Measurements from ENCODE around the gene STPG2.
A peak's percentile ranks its signal among the peaks of the same experiment; 100 is the strongest.

STPG2 gene

GRCh38 chr4:97917115-97917514 lies 226.2 kb downstream of the STPG2 start:
- H3K27me3 ChIP-seq (ENCODE audit: control insufficient read depth in 1 of 2, insufficient read depth in 1 of 2, low read length in 2 of 2) = no peaks in the 10 kb centered on the region
- H3K23ac ChIP-seq (ENCODE audit: low read length in 2 of 2) = no peak overlapping the region
- H3K4me3 ChIP-seq (ENCODE audit: insufficient read depth in 1 of 2, low read depth in 1 of 2, low read length in 2 of 2) = no peak overlapping the region
- H2BK5ac ChIP-seq (ENCODE audit: low read depth, low read length, poor library complexity, severe bottlenecking) = no peak overlapping the region
- WGBS = 87% methylated on average over 11 of the region's 13 CpGs
- no peak overlapping the region for H3K4me2 ChIP-seq (ENCODE audit: low read length, poor library complexity, severe bottlenecking)
- H3K14ac ChIP-seq (ENCODE audit: low read length in 2 of 2) = no peak overlapping the region
- no peak overlapping the region for H3K27ac ChIP-seq (ENCODE audit: low read length, poor library complexity, severe bottlenecking)
- H3K36me3 ChIP-seq (ENCODE audit: control insufficient read depth in 1 of 2, insufficient read depth in 2 of 2, low read depth in 1 of 2, low read length in 2 of 2) = no peaks in the 10 kb centered on the region
- peaks cover 18% of the 10 kb centered on the region for H3K9me3 ChIP-seq (ENCODE audit: control insufficient read depth, low read length)
- no peak overlapping the region for H2AFZ ChIP-seq (ENCODE audit: low read depth, low read length)
- no peak overlapping the region for H2BK12ac ChIP-seq (ENCODE audit: low read length in 2 of 2)
- H3K18ac ChIP-seq (ENCODE audit: low read depth in 1 of 2, low read length in 2 of 2) = no peak overlapping the region
- H2BK120ac ChIP-seq (ENCODE audit: low read depth, low read length) = no peak overlapping the region
- no peak overlapping the region for H3K9ac ChIP-seq (ENCODE audit: low read length)
- H3K79me1 ChIP-seq (replicated peaks; ENCODE audit: low read length, poor library complexity, severe bottlenecking) = no peaks in the 10 kb centered on the region
- H4K8ac ChIP-seq (ENCODE audit: low read length) = no peak overlapping the region
- H4K91ac ChIP-seq (ENCODE audit: low read length) = no peak overlapping the region
- H2BK15ac ChIP-seq (ENCODE audit: low read depth, poor library complexity, severe bottlenecking) = no peak overlapping the region
- no peak overlapping the region for H3K4ac ChIP-seq (ENCODE audit: low read depth in 1 of 2, low read length in 2 of 2)
- no peaks in the 10 kb centered on the region for H3K4me1 ChIP-seq (ENCODE audit: control insufficient read depth, insufficient read depth, low read depth, low read length)
- DNase-seq = no peak
- H2AK5ac ChIP-seq (ENCODE audit: low read length, severe bottlenecking) = no peak overlapping the region

DNA sequence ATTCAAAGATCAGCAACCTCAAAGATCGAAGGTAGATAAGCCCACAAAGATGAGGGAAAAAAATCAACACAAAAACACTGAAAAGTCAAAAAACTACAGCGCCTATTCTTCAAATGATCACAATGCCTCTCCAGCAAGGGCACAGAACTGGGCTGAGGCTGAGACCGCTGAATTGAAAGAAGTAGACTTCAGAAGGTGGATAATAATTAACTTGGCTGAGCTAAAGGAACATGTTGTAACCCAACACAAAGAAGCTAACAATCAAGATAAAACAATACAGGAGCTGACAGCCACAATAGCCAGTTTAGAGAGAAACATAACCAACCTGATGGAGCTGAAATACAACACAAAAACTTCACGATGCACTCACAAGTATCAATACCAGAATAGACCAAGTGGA lies 231.1 kb downstream of the STPG2 start:
- Histone ChIP-seq H2AK5ac (ENCODE audit: low read length, severe bottlenecking) (no peak overlapping the region), H3K18ac (ENCODE audit: low read depth in 1 of 2, low read length in 2 of 2) (no peak overlapping the region), H3K27me3 (ENCODE audit: control insufficient read depth in 1 of 2, insufficient read depth in 1 of 2, low read length in 2 of 2) (no peaks in the 10 kb centered on the region), H3K9me3 (ENCODE audit: control insufficient read depth, low read length) (peaks cover 19% of the 10 kb centered on the region), H3K4me2 (ENCODE audit: low read length, poor library complexity, severe bottlenecking) (no peak overlapping the region), H3K4me1 (ENCODE audit: control insufficient read depth, insufficient read depth, low read depth, low read length) (peaks cover 12% of the 10 kb centered on the region), H2BK15ac (ENCODE audit: low read depth, poor library complexity, severe bottlenecking) (no peak overlapping the region), H4K91ac (ENCODE audit: low read length) (no peak overlapping the region), H3K79me1 (replicated peaks; ENCODE audit: low read length, poor library complexity, severe bottlenecking) (no peaks in the 10 kb centered on the region), H3K4me3 (ENCODE audit: insufficient read depth in 1 of 2, low read depth in 1 of 2, low read length in 2 of 2) (no peak overlapping the region), H2BK12ac (ENCODE audit: low read length in 2 of 2) (no peak overlapping the region), H3K36me3 (ENCODE audit: control insufficient read depth in 1 of 2, insufficient read depth in 2 of 2, low read depth in 1 of 2, low read length in 2 of 2) (no peaks in the 10 kb centered on the region), H2BK5ac (ENCODE audit: low read depth, low read length, poor library complexity, severe bottlenecking) (peak overlapping the region; percentile 73), H3K27ac (ENCODE audit: low read length, poor library complexity, severe bottlenecking) (peak overlapping the region; percentile 52), H3K14ac (ENCODE audit: low read length in 2 of 2) (no peak overlapping the region), H2AFZ (ENCODE audit: low read depth, low read length) (no peak overlapping the region), H4K8ac (ENCODE audit: low read length) (no peak overlapping the region), H2BK120ac (ENCODE audit: low read depth, low read length) (no peak overlapping the region), H3K23ac (ENCODE audit: low read length in 2 of 2) (no peak overlapping the region), H3K4ac (ENCODE audit: low read depth in 1 of 2, low read length in 2 of 2) (no peak overlapping the region), H3K9ac (ENCODE audit: low read length) (no peak overlapping the region)
- no peak for DNase-seq
- 30% methylated on average over 1 of the region's 4 CpGs for WGBS

- 66% methylated on average over 14 of the region's 14 CpGs for WGBS
- H3K4me1 ChIP-seq (ENCODE audit: control insufficient read depth, insufficient read depth, low read depth, low read length) = peaks cover 12% of the 10 kb centered on the region
Observed at GRCh38 chr4:97911236-97911906, 231.9 kb downstream of the STPG2 start.

GRCh38 chr4:97910005-97910404 lies 233.3 kb downstream of the STPG2 start:
- H3K23ac ChIP-seq (ENCODE audit: low read length in 2 of 2) = no peak overlapping the region

More at GRCh38 chr4:97911236-97911906, 231.9 kb downstream of the STPG2 start:
- H2AK5ac ChIP-seq (ENCODE audit: low read length, severe bottlenecking) = no peak overlapping the region
- H3K9me3 ChIP-seq (ENCODE audit: control insufficient read depth, low read length) = peaks cover 14% of the 10 kb centered on the region
- H2BK15ac ChIP-seq (ENCODE audit: low read depth, poor library complexity, severe bottlenecking) = no peak overlapping the region
- H2BK12ac ChIP-seq (ENCODE audit: low read length in 2 of 2) = no peak overlapping the region
- H3K23ac ChIP-seq (ENCODE audit: low read length in 2 of 2) = no peak overlapping the region
- no peaks in the 10 kb centered on the region for H3K27me3 ChIP-seq (ENCODE audit: control insufficient read depth in 1 of 2, insufficient read depth in 1 of 2, low read length in 2 of 2)
- H3K14ac ChIP-seq (ENCODE audit: low read length in 2 of 2) = no peak overlapping the region
- H3K9ac ChIP-seq (ENCODE audit: low read length) = no peak overlapping the region
- no peak overlapping the region for H2AFZ ChIP-seq (ENCODE audit: low read depth, low read length)
- no peak overlapping the region for H3K4ac ChIP-seq (ENCODE audit: low read depth in 1 of 2, low read length in 2 of 2)
- no peaks in the 10 kb centered on the region for H3K36me3 ChIP-seq (ENCODE audit: control insufficient read depth in 1 of 2, insufficient read depth in 2 of 2, low read depth in 1 of 2, low read length in 2 of 2)
- no peak for DNase-seq
- H3K27ac ChIP-seq (ENCODE audit: low read length, poor library complexity, severe bottlenecking) = peak overlapping the region; percentile 52
- no peak overlapping the region for H3K4me3 ChIP-seq (ENCODE audit: insufficient read depth in 1 of 2, low read depth in 1 of 2, low read length in 2 of 2)
- H4K8ac ChIP-seq (ENCODE audit: low read length) = no peak overlapping the region
- no peak overlapping the region for H2BK120ac ChIP-seq (ENCODE audit: low read depth, low read length)
- H3K4me2 ChIP-seq (ENCODE audit: low read length, poor library complexity, severe bottlenecking) = peak overlapping the region; percentile 20
- H3K18ac ChIP-seq (ENCODE audit: low read depth in 1 of 2, low read length in 2 of 2) = no peak overlapping the region
- no peak overlapping the region for H4K91ac ChIP-seq (ENCODE audit: low read length)
- H3K79me1 ChIP-seq (replicated peaks; ENCODE audit: low read length, poor library complexity, severe bottlenecking) = no peaks in the 10 kb centered on the region
- peak overlapping the region; percentile 73 for H2BK5ac ChIP-seq (ENCODE audit: low read depth, low read length, poor library complexity, severe bottlenecking)

More at GRCh38 chr4:97910005-97910404, 233.3 kb downstream of the STPG2 start:
- Histone ChIP-seq H2BK120ac (ENCODE audit: low read depth, low read length) (no peak overlapping the region), H3K4me3 (ENCODE audit: insufficient read depth in 1 of 2, low read depth in 1 of 2, low read length in 2 of 2) (no peak overlapping the region), H2AFZ (ENCODE audit: low read depth, low read length) (no peak overlapping the region), H3K14ac (ENCODE audit: low read length in 2 of 2) (no peak overlapping the region), H2AK5ac (ENCODE audit: low read length, severe bottlenecking) (no peak overlapping the region), H3K79me1 (replicated peaks; ENCODE audit: low read length, poor library complexity, severe bottlenecking) (no peaks in the 10 kb centered on the region), H3K27me3 (ENCODE audit: control insufficient read depth in 1 of 2, insufficient read depth in 1 of 2, low read length in 2 of 2) (no peaks in the 10 kb centered on the region), H2BK12ac (ENCODE audit: low read length in 2 of 2) (no peak overlapping the region), H2BK15ac (ENCODE audit: low read depth, poor library complexity, severe bottlenecking) (no peak overlapping the region), H3K4me2 (ENCODE audit: low read length, poor library complexity, severe bottlenecking) (no peak overlapping the region), H4K8ac (ENCODE audit: low read length) (no peak overlapping the region), H3K27ac (ENCODE audit: low read length, poor library complexity, severe bottlenecking) (no peak overlapping the region), H3K9me3 (ENCODE audit: control insufficient read depth, low read length) (peaks cover 11% of the 10 kb centered on the region), H3K36me3 (ENCODE audit: control insufficient read depth in 1 of 2, insufficient read depth in 2 of 2, low read depth in 1 of 2, low read length in 2 of 2) (no peaks in the 10 kb centered on the region), H3K4ac (ENCODE audit: low read depth in 1 of 2, low read length in 2 of 2) (no peak overlapping the region), H3K18ac (ENCODE audit: low read depth in 1 of 2, low read length in 2 of 2) (no peak overlapping the region), H2BK5ac (ENCODE audit: low read depth, low read length, poor library complexity, severe bottlenecking) (no peak overlapping the region), H4K91ac (ENCODE audit: low read length) (no peak overlapping the region), H3K4me1 (ENCODE audit: control insufficient read depth, insufficient read depth, low read depth, low read length) (peaks cover 12% of the 10 kb centered on the region), H3K9ac (ENCODE audit: low read length) (no peak overlapping the region)
- WGBS = 20% methylated on average over 1 of the region's 3 CpGs
- DNase-seq = no peak
